CD4-positive, alpha-beta T cell (primary cell): ENCODE results near the gene ALKBH3. TPM values are rescaled to one million over a fixed set of nuclear protein-coding genes. Genes with fewer than 3 reads are reported as not detected.

Source experiments
- ATAC-seq: fragments of 200-7000 bp; cut with Tn5 transposase; one replicate; pipeline ENCODE4 v1.10.0; 2022; ENCODE audit warnings: mild to moderate bottlenecking; ENCODE audit not compliant: poor library complexity
- CTCF ChIA-PET: fragments of 350-600 bp; sonication (Branson Sonifier 250); formaldehyde crosslinking; loops from one replicate; lab custom pipeline; 2021; ENCODE audit warnings: antibody characterized with exemption, inconsistent platforms; lab: Charles Lee
- POLR2A ChIA-PET: fragments of 350-600 bp; sonication (Branson Sonifier 250); formaldehyde crosslinking; loops from one replicate; lab custom pipeline; 2021; ENCODE audit warnings: antibody characterized with exemption, inconsistent platforms; lab: Charles Lee
- DNase-seq, 14 experiments: peaks; one replicate each; pipeline ENCODE4 v3.0.0-alpha.2; 2013 to 2020; ENCODE audit warnings: mixed read lengths in 2 of 14
- H3K27ac ChIP-seq, 2 donors: one replicate each; pipeline versions ENCODE4 v1.5.1 to v1.7.0; 2013; ENCODE audit warnings: low read length in 2 of 2, low read depth in 1 of 2, mild to moderate bottlenecking in 1 of 2
- H3K27me3 ChIP-seq, 2 experiments: 1 replicate in 1 of 2; 2 replicates in 1 of 2; pipeline versions ENCODE4 v1.6.1 to v1.7.0; 2013; ENCODE audit warnings: low read length in 2 of 2, control low read depth in 1 of 2, mild to moderate bottlenecking in 1 of 2, moderate library complexity in 1 of 2; ENCODE audit not compliant: insufficient read depth in 2 of 2, control insufficient read depth in 1 of 2
- H3K36me3 ChIP-seq: one replicate; pipeline ENCODE4 v1.6.1; 2013; ENCODE audit warnings: low read length, control low read depth; ENCODE audit not compliant: insufficient read depth
- H3K4me1 ChIP-seq: one replicate; pipeline ENCODE4 v1.6.1; 2013; ENCODE audit warnings: low read length, control low read depth; ENCODE audit not compliant: insufficient read depth
- H3K4me3 ChIP-seq: one replicate; pipeline ENCODE4 v1.5.1; 2013; ENCODE audit warnings: mild to moderate bottlenecking, low read length, moderate library complexity
- H3K9me3 ChIP-seq, 2 experiments: 1 replicate in 1 of 2; 2 replicates in 1 of 2; pipeline versions ENCODE4 v1.6.1 to v1.7.0; 2013; ENCODE audit warnings: low read length in 2 of 2, mild to moderate bottlenecking in 2 of 2, control low read depth in 1 of 2, moderate library complexity in 1 of 2; ENCODE audit not compliant: control insufficient read depth in 1 of 2, insufficient read depth in 1 of 2
- H3K27ac Mint-ChIP-seq: one replicate; pipeline ENCODE4 v1.8.0; 2020; ENCODE audit warnings: mixed read lengths
- H3K27me3 Mint-ChIP-seq: one replicate; pipeline ENCODE4 v1.8.0; 2021; ENCODE audit warnings: mixed read lengths
- H3K36me3 Mint-ChIP-seq: one replicate; pipeline ENCODE4 v1.8.0; 2021; ENCODE audit warnings: low read depth, mixed read lengths
- H3K4me1 Mint-ChIP-seq: one replicate; pipeline ENCODE4 v1.8.0; 2021; ENCODE audit warnings: low read depth, mixed read lengths
- H3K4me3 Mint-ChIP-seq: one replicate; pipeline ENCODE4 v1.8.0; 2020; ENCODE audit warnings: mild to moderate bottlenecking, mixed read lengths
- H3K9me3 Mint-ChIP-seq: one replicate; pipeline ENCODE4 v1.8.0; 2020; ENCODE audit warnings: mixed read lengths
- intact Hi-C, 2 experiments: fragments of 100-400 bp; cut with DNase I in 1 of 2; cut with micrococcal nuclease in 1 of 2; formaldehyde crosslinking; loops; one replicate each; pipeline versions ENCODE4 v1.15.1 to v1.9.0; 2023 to 2025; cut with DNase I, micrococcal nuclease
- total RNA-seq, 174 experiments: library from RNA in 2 of 174; stranded (reverse) in 2 of 174; gene quantifications; one replicate each; pipeline ENCODE4 v1.2.3 and lab custom pipeline; 2021 to 2026
- TF ChIP-seq, protein P1 (sequence below): fragments of 200-600 bp; IDR thresholded peaks from one replicate; pipeline ENCODE4 v1.8.0; 2022; ENCODE audit warnings: antibody characterized with exemption, mild to moderate bottlenecking

ALKBH3 gene
- total RNA-seq, 2 experiments from 2014 or later: 16.7 to 17.2 TPM

DNA sequence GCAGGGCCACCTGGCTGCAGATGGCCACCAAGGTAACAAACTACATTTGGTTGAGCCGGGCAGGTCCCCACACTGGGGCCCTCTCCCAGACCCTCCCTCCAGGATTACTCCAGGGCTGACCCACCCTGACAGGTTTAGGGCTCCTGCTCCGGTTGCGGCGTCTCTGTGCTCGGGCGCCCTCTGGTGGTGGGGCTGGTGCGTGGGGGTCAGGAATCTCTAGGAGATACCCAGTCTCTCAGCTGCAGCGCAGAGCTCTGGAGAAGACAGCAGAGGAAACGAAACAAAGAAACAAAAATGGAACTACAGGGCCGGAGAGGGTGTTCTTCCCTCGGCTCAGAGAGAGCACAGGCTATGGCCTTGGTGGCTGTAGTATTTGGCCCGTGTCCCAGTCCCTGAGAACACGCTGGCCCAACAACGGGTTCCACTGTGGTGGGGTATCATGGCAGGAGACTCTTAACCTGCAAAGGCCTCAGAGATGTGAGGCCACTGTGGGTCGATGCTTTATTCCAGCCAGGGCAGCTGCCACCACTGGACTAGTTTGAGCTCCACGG, 64.2 kb downstream of the ALKBH3 start:
- Mint-ChIP-seq H3K36me3 (no peaks in the 10 kb centered on the region), H3K27ac (no peak overlapping the region), H3K4me1 (peaks cover 14% of the 10 kb centered on the region), H3K4me3 (peak overlapping the region; percentile 65), H3K27me3 (peaks cover 65% of the 10 kb centered on the region), H3K9me3 (no peaks in the 10 kb centered on the region)
- H3K9me3 ChIP-seq: peaks cover 0 to 21% of the 10 kb centered on the region in 2 experiments
- peaks cover 22% of the 10 kb centered on the region for H3K4me1 ChIP-seq
- no peaks in the 10 kb centered on the region for H3K36me3 ChIP-seq
- CTCF ChIA-PET: no interaction called here
- POLR2A ChIA-PET: no interaction called here
- H3K4me3 ChIP-seq: no peak overlapping the region
- intact Hi-C loops: no loop called here
- H3K27me3 ChIP-seq: peaks cover 46 to 50% of the 10 kb centered on the region in 2 experiments
- ATAC-seq (peak; percentile 29), DNase-seq (peak in 13 of 14 experiments; percentile 33 to 73 (median 48))
- TF ChIP-seq, protein P1, sequence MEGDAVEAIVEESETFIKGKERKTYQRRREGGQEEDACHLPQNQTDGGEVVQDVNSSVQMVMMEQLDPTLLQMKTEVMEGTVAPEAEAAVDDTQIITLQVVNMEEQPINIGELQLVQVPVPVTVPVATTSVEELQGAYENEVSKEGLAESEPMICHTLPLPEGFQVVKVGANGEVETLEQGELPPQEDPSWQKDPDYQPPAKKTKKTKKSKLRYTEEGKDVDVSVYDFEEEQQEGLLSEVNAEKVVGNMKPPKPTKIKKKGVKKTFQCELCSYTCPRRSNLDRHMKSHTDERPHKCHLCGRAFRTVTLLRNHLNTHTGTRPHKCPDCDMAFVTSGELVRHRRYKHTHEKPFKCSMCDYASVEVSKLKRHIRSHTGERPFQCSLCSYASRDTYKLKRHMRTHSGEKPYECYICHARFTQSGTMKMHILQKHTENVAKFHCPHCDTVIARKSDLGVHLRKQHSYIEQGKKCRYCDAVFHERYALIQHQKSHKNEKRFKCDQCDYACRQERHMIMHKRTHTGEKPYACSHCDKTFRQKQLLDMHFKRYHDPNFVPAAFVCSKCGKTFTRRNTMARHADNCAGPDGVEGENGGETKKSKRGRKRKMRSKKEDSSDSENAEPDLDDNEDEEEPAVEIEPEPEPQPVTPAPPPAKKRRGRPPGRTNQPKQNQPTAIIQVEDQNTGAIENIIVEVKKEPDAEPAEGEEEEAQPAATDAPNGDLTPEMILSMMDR: peak; percentile 52
- no peak overlapping the region for H3K27ac ChIP-seq

DNA sequence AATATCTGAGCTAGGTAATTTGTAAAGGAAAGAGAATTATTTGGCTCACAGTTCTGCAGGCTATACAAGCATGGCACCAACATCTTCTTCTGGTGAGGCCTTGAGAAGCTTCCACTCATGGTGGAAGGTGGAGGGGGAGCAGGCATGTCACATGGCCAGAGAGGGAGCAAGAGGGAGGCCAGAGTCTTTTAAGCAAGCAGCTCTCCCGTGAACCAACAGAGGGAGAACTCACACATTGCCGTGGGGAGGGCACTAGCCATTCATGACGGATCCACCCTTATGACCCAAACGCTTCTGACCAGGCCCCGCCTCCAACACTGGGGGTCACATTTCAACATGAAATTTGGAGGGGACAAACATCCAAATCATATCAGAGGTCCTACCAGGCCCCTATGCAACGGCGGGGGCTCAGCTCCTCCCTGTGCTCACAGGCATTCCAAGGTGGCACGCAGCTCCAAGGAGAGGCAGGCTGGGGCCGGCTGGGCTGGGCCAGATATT, 66.4 kb downstream of the ALKBH3 start:
- ChIA-PET CTCF (no interaction called here), POLR2A (no interaction called here)
- Histone ChIP-seq H3K27me3 (peaks cover 37 to 46% of the 10 kb centered on the region in 2 experiments), H3K4me1 (peaks cover 18% of the 10 kb centered on the region), H3K9me3 (peaks cover 0 to 21% of the 10 kb centered on the region in 2 experiments), H3K27ac (no peak overlapping the region), H3K36me3 (no peaks in the 10 kb centered on the region), H3K4me3 (no peak overlapping the region)
- Mint-ChIP-seq H3K4me1 (peaks cover 9% of the 10 kb centered on the region), H3K27me3 (peaks cover 61% of the 10 kb centered on the region), H3K27ac (no peak overlapping the region), H3K9me3 (no peaks in the 10 kb centered on the region), H3K36me3 (no peaks in the 10 kb centered on the region), H3K4me3 (no peak overlapping the region)
- intact Hi-C loops: no loop called here
- TF ChIP-seq, protein P1: no peak
- no peak for ATAC-seq
- DNase-seq: no peak

DNA sequence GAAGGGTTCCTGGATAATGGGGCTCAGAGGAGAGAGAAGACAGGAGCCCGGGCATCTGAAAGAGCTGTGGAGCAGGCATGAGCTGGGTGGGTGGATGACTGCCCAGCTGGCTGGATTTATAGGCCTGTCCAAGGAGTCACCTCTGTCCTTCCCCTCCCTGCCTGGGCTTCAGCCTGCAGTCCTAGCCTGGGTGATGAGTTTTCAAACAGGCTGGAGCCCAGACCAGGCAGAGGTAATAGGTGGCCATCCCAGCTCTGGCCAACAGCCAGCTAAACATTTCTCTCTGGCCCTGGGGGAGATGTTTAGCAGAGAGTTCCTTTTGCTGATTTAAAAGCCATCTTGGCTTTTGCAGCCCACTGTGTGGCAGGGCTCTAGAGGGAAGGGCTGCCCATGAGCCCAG, 67.2 kb downstream of the ALKBH3 start:
- Histone ChIP-seq H3K27ac (no peak overlapping the region), H3K27me3 (peaks cover 39 to 45% of the 10 kb centered on the region in 2 experiments), H3K4me3 (no peak overlapping the region), H3K36me3 (no peaks in the 10 kb centered on the region), H3K4me1 (peaks cover 17% of the 10 kb centered on the region), H3K9me3 (peaks cover 0 to 21% of the 10 kb centered on the region in 2 experiments)
- Mint-ChIP-seq H3K27me3 (peaks cover 68% of the 10 kb centered on the region), H3K4me3 (no peak overlapping the region), H3K4me1 (peaks cover 9% of the 10 kb centered on the region), H3K36me3 (no peaks in the 10 kb centered on the region), H3K9me3 (no peaks in the 10 kb centered on the region), H3K27ac (no peak overlapping the region)
- CTCF ChIA-PET: no interaction called here
- POLR2A ChIA-PET: no interaction called here
- no peak for ATAC-seq
- intact Hi-C loops: no loop called here
- TF ChIP-seq, protein P1: no peak
- DNase-seq: no peak
